ENCODE data around the gene RHD.
A peak's percentile ranks its signal among the peaks of the same experiment; 100 is the strongest.
"Not testable (repeated sequence)": the region's sequence is repeated elsewhere in the genome, so short reads cannot be mapped to it uniquely, and the experiment has no call there.

Gene RHD

GRCh38 chr1:25272238-25272637 lies at the start of gene RHD:
Gene RHD, plus strand, starts transcription at chr1:25272509. Its CDS starts 39 bp downstream, at chr1:25272548.
- not testable (repeated sequence) for H3K4me3 ChIP-seq (ENCODE audit: low read depth, low read length)

- no peak for TF ChIP-seq CTCF (IDR thresholded peaks at IDR 0.05; ENCODE audit: borderline replicate concordance, insufficient read depth, low read depth, low read length)
- no peak overlapping the region for H3K4me3 ChIP-seq (ENCODE audit: low read depth, low read length)
These were observed 49.7 kb upstream of the RHD start for GRCh38 chr1:25222606-25223005.

- TF ChIP-seq CTCF (IDR thresholded peaks at IDR 0.05; ENCODE audit: borderline replicate concordance, insufficient read depth, low read depth, low read length), result no peak
- no peak overlapping the region for H3K4me3 ChIP-seq (ENCODE audit: low read depth, low read length)
These were observed 48.8 kb upstream of the RHD start for GRCh38 chr1:25223471-25223870.

- H3K4me3 ChIP-seq (ENCODE audit: low read depth, low read length), result peak within 1 kb of the TSS; percentile 87
- TF ChIP-seq CTCF (IDR thresholded peaks at IDR 0.05; ENCODE audit: borderline replicate concordance, insufficient read depth, low read depth, low read length), result no peak
These were observed 40.1 kb upstream of the RHD start, which contains the start of gene SYF2 for GRCh38 chr1:25232027-25232865. Gene SYF2, minus strand, starts transcription at chr1:25232502. Its CDS starts 35 bp downstream, at chr1:25232467.

GRCh38 chr1:25232866-25233784 lies 39.2 kb upstream of the RHD start:
- peak overlapping the region; percentile 87 for H3K4me3 ChIP-seq (ENCODE audit: low read depth, low read length)
- TF ChIP-seq CTCF (IDR thresholded peaks at IDR 0.05; ENCODE audit: borderline replicate concordance, insufficient read depth, low read depth, low read length), result no peak

GRCh38 chr1:25235411-25235810 lies 36.9 kb upstream of the RHD start:
- not testable (repeated sequence) for H3K4me3 ChIP-seq (ENCODE audit: low read depth, low read length)

- peak overlapping the region; percentile 10 for H3K4me3 ChIP-seq (ENCODE audit: low read depth, low read length)
These were observed 36.0 kb upstream of the RHD start for GRCh38 chr1:25236261-25236660.

GRCh38 chr1:25238046-25238445 lies 34.3 kb upstream of the RHD start:
- no peak for TF ChIP-seq CTCF (IDR thresholded peaks at IDR 0.05; ENCODE audit: borderline replicate concordance, insufficient read depth, low read depth, low read length)
- H3K4me3 ChIP-seq (ENCODE audit: low read depth, low read length), result no peak overlapping the region

Measured in GM12875 (cell line).